A172 (cell line): ENCODE data around the gene BANK1. TPM values are rescaled to one million over a fixed set of nuclear protein-coding genes. Genes with fewer than 3 reads are reported as not detected.
A peak's percentile ranks its signal among the peaks of the same experiment; 100 is the strongest.

Experiments used
- DNase-seq: peaks from one replicate; pipeline ENCODE4 v3.0.0-alpha.2; 2015; ENCODE audit warnings: low spot score
- total RNA-seq: library from RNA; depleted of rRNA; stranded (reverse); fragments of >200 nt; shearing (Covaris generic); gene quantifications from 2 replicates; pipeline ENCODE4 v1.2.3, GENCODE V29; 2014; rRNA removed

BANK1 gene
- total RNA-seq: 0.10 and 0.24 TPM in 2 replicates

GRCh38 chr4:101790521-101791181 is at the start of gene BANK1:
Gene BANK1 (plus strand): TSS chr4:101790730. CDS start chr4:101790881, 151 bp downstream.
- DNase-seq: no peak

- DNase-seq: peak; percentile 6
Observed at GRCh38 chr4:101753721-101754120, 36.8 kb upstream of the BANK1 start.

- no peak for DNase-seq
Observed at GRCh38 chr4:101756181-101756580, 34.3 kb upstream of the BANK1 start.

- no peak for DNase-seq
Observed at GRCh38 chr4:101761405-101761804, 29.1 kb upstream of the BANK1 start.

- no peak for DNase-seq
Observed at GRCh38 chr4:101762025-101762424, 28.5 kb upstream of the BANK1 start.

GRCh38 chr4:101762534-101762933 is 28.0 kb upstream of the BANK1 start:
- no peak for DNase-seq

GRCh38 chr4:101763576-101763975 is 27.0 kb upstream of the BANK1 start:
- DNase-seq: no peak

- no peak for DNase-seq
Observed at GRCh38 chr4:101774807-101775206, 15.7 kb upstream of the BANK1 start.

GRCh38 chr4:101777431-101777830 is 13.1 kb upstream of the BANK1 start:
- DNase-seq: no peak

- DNase-seq: no peak
Observed at GRCh38 chr4:101780284-101780683, 10.2 kb upstream of the BANK1 start.

GRCh38 chr4:101782546-101782945 is 8.0 kb upstream of the BANK1 start:
- DNase-seq: no peak

- DNase-seq: no peak
Observed at GRCh38 chr4:101784957-101785356, 5.6 kb upstream of the BANK1 start.

GRCh38 chr4:101785486-101785885 is 5.0 kb upstream of the BANK1 start:
- no peak for DNase-seq

- no peak for DNase-seq
Observed at GRCh38 chr4:101787701-101788316, 2.7 kb upstream of the BANK1 start.

GRCh38 chr4:101791182-101791558 is 640 bp downstream of the BANK1 start:
- DNase-seq: no peak

GRCh38 chr4:101792056-101792590 is 1.6 kb downstream of the BANK1 start:
- no peak for DNase-seq

GRCh38 chr4:101793397-101793796 is 2.9 kb downstream of the BANK1 start:
- DNase-seq: no peak

GRCh38 chr4:101794806-101795205 is 4.3 kb downstream of the BANK1 start:
- DNase-seq: no peak

- DNase-seq: no peak
Observed at GRCh38 chr4:101795704-101796103, 5.2 kb downstream of the BANK1 start.

- DNase-seq: no peak
Observed at GRCh38 chr4:101801958-101802357, 11.4 kb downstream of the BANK1 start.

- DNase-seq: no peak
Observed at GRCh38 chr4:101806914-101807313, 16.4 kb downstream of the BANK1 start.

GRCh38 chr4:101807351-101807750 is 16.8 kb downstream of the BANK1 start:
- DNase-seq: no peak

- DNase-seq: no peak
Observed at GRCh38 chr4:101813604-101814003, 23.1 kb downstream of the BANK1 start.
